Stimulated activated naive CD8-positive, alpha-beta T cell treated with anti-CD3 and anti-CD28 coated beads, Interleukin-15, Interleukin-2, amounts not matched to agents 100 U/mL and 50 U/mL, for 24 hours (primary cell): Measurements from ENCODE around the gene PRKCA.
"Not testable (repeated sequence)": the region's sequence is repeated elsewhere in the genome, so short reads cannot be mapped to it uniquely, and the experiment has no call there.

Experiments used
- ATAC-seq: fragments of 150-1000 bp; cut with Tn5 transposase; one replicate; pipeline ENCODE4 v1.10.0; 2021
- DNase-seq: peaks from one replicate; pipeline ENCODE4 v3.0.0; 2021

Gene PRKCA

DNA sequence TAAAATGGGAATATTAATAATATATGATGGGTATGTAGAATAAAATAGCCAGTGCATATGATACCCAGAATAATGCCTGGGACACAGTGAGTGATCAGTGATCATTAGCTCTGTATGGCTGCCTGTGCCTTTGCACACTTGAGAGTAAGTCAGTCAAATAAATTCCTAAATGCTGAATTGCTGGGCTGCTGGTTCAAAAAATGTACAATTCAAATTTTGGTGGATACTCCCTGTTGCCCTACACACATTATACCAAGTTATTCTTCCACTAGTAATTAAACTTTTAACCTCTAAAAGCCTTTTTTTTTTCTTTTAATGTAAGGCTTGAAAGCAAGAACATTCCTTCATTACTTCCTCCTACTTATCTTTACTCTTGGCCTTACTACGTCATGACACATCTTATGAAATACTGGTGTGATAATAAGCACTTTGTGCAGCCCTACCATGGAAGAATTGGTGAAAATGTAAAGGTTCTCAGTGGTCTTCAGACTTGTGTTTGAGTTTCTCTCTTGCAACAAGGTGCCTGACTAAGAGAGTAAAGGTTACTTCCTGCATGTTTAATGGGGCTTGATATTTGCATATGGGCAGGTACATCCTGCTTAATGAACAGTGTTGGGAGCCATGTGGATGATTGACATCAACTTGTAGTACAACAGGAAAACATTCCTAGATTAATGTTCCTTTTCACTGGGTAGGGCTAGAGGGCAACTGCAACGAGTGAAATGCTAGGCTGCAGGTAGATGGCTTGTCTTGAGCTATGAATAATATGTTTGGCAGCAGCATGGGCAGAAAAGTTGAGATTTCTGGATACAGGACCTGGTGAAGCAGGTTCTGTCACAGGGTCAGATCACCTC lies 84.3 kb downstream of the PRKCA start:
- no peak for DNase-seq
- ATAC-seq, result peak; percentile 60

DNA sequence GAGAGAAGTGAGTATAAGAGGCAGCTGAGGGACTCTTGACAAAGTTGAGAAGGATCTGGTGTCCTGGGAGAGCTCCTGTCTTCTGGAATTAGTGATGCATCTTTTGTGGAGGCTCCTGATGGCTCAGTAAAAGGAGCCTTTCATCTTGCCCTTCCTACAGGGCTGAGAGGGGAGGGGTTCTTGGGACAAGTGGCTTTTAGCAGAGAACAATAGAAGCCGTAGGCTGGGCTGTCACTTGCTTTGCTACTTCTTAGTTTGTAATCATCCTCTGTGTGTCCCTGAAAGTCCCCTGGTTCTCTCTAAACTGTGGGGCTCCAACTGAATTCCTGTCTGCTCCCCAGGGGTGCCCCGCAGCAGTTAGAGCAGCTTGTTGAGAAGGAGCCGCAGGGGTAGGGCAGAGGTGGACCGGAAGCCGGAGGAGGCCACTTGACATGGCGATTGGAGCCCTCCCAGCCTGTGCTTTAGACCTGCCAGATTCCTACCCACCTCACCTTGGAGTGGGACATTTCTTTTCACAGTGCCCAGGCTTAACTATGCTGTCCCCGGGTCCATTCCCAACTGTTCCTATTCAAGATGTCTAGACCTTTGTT lies 85.1 kb downstream of the PRKCA start:
- DNase-seq, result no peak
- no peak for ATAC-seq

DNA sequence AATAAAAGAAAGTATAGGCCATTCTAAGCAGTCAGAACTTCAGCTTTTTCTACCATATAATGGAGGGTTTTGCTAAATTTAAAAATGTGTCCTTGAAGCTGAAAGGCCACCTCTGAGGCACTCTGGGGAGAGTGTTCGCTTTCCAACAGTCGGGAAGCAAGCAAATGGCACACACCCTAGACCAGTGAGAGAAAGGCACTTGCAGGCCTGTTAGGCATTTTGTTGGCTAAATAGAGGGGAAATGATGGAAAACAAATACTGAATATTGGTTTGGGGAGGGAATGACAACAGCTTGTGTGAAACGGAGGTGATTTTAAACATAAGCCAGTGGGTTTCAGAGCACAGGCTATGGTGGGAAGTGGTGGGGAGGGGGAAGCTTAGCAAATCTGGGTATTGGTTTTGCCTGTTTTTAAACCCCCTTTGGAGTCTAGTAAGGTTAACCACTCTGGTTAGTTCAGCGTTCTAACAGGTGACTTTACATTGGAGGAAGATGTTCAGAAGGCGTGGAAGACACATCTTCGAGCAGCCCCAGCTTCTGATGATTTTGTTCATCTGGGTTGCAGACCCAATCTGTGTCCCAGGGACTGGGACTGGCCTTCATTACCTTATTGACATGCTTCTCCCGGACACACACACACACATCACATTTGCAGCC lies 90.5 kb downstream of the PRKCA start:
- no peak for DNase-seq
- ATAC-seq, result no peak

DNA sequence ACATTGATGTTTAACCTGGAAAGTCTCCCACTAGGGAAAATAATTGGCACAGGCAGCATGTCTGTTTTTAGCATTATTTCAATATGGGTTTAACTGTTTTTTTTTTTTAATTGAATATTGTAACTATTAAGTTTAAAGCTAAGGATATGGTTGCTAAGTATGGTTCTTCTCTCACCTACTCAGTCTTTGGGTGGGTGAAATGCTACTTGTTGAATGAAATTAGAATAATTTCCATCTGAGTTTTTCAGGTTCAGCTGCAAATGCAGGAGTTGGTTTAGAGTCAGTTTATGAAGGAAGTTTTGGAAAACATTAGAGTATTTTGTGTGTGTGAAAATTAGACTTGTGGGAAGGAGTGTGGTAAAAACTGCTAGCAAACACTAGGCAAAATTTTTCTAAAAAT lies 93.5 kb downstream of the PRKCA start:
- no peak for DNase-seq
- ATAC-seq, result no peak

DNA sequence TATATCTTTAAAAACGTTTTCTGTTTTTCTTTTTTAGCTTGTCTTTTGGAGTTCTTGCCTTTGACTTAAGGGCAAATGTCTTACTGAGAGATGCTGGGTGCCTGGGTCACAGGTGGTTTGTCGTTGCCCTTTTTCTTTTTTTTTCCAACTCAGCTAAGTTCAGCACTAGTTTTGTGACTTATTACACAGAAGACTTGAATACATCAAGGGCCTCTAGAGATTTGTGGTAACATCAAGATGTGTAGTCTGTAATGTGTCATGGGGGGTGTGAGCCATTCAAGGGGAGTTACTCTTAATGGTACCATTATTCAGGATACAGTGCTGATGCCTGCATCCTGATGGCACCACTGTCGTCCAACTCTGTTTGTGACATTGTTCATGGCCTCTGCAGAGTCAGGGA lies 95.1 kb downstream of the PRKCA start:
- ATAC-seq (peak; percentile 82), DNase-seq (no peak)

DNA sequence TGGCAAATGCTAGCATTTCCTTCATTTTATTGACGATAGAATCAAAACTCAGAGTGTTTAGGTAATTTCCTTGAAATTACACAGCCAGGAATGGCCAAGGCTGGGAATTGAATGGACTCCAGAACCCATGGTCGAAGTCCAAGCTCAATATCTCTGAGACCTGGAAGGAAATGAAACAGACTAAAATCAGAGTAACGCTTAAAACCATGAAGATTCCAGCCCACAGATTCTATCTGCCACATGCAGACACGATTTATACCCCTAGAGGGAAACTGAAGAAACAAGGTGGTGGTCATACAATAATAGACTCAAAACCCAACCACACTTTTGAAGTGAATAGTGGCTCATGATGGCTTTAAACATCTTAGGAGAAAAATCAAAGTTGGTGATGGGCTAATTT lies 95.6 kb downstream of the PRKCA start:
- no peak for ATAC-seq
- DNase-seq, result no peak

DNA sequence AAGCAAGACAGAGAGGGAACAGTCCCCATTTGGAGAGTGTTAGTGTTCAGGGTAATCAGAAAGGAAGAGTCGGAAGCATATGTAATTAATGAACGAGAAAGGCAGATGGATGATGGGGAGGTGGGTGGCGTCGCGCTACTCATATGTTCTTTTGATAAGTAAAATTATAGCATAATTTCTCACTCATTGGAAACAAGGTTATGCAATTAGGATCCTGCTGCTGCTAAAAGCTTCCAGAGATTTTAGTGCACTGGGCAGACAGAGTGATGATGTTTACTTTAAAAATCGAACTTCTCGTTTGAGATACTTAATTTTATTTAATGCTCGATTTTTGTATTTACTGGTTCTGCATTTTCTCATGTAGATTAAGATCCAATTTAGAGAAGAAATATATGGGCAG lies 96.2 kb downstream of the PRKCA start:
- DNase-seq (no peak), ATAC-seq (no peak)

DNA sequence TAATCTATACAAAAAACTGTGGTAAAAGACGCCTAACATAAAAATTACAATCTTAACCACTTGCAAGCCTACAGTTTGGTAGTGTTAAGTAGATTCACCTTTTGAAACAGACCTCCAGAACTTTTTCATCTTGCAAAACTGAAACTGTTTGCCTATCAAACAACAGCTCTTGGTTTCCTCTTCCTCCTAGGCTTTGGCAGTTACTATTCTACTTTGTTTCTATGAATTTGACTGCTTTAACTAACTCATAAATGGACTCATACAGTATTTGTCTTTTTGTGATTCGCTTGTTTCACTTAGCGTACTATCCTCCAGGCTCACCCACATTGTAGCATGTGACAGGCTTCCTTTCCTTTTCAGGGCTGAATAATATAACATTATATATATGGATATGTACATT lies 97.0 kb downstream of the PRKCA start:
- DNase-seq (no peak), ATAC-seq (peak; percentile 50)

DNA sequence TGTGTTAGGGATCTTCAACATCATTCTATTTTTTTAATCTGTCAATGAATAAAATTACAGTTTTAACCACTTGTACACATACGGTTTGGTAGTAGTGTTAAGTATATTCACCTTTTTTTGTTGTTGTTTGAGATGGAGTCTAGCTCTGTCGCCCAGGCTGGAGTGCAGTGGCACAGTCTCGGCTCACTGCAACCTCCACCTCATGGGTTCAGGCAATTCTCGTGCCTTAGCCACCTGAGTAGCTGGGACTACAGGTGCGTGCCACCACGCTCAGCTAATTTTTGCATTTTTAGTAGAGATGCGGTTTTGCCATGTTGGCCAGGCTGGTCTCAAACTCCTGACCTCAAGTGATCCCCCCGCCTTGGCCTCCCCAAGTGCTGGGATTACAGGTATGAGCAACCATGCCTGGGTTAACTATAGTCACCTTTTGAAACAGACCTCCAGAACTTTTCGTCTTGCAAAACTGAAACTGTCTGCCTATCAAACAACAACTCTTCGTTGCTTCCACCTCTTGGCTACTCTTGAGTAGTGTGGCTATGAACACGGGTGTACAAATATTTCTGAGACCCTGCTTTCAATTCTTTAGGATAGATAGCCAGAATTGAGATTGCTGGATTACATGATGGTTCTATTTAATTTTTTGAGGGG lies 97.8 kb downstream of the PRKCA start:
- not testable (repeated sequence) for DNase-seq, ATAC-seq

DNA sequence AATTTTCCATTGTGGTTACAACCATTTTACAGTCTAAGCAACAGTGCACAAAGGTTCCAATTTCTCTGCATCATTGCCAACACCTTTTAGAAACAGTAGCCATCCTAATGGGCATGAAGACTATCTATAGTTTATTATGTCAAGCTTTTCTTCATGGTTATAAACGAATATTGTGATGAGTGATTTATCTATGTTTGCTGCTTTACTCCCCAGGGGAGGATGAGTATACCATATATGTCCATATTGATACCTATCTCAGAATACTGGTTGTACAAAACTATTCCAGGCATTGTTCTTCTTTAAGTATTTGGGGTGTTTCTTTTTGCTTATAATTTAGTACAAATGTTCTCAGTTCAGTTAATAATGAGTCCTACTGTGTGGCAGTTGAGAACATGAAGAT lies 98.3 kb downstream of the PRKCA start:
- no peak for ATAC-seq

DNA sequence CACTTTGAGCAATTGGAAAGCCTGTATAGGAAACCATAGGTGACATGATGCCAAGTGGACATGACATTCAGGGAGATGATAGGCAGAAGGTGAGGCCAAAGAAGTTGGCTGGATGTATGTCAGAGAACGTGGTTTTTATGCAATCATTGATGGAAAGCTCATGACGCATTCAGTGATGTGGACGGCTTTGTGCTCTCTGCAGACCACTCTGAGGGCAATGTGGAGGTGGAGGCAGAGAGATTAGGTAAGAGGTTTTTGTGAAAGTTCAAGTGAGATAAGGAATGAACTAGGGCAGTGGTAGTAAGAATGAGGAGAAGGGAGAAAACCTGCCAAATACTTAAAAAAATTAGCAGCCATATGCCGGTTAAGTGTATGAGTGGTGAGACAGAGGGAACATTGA lies 99.0 kb downstream of the PRKCA start:
- peak; percentile 44 for ATAC-seq
- no peak for DNase-seq

More for the DNA sequence above, 98.3 kb downstream of the PRKCA start:
- DNase-seq, result no peak

DNA sequence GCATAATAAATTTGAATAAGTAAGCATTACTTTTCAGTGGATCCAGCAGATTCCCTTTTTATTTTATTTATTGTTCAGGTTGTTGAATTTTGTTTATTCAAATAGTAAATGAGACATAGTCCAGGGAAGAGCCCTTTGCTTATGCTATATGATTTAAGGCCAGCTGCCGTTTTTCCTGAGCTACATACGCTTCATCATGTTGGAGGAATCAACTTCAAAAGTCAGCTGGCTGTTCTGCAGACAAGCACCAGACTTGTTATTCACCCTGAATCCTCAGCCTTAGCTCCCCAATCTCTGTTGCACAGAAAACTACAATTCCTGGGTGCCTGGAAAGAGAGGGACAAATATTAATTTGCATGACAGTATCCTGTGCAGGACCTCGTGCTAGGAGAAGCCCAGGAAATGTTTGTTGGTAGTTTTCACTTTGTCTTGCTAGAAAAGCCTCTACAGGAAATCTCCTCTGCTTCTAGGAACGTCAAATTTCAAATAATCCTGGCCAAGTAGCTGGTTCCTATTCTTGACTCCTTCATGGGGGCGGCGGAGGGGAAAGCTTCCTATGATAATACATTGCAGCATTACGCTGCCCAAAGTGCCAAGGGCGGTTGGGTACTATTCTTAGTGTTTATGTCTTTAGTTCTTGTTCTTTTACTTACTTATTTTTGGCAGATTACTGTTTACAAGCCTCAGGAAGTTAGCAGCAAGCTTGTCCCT lies 101.6 kb downstream of the PRKCA start:
- DNase-seq, result no peak
- ATAC-seq, result no peak

DNA sequence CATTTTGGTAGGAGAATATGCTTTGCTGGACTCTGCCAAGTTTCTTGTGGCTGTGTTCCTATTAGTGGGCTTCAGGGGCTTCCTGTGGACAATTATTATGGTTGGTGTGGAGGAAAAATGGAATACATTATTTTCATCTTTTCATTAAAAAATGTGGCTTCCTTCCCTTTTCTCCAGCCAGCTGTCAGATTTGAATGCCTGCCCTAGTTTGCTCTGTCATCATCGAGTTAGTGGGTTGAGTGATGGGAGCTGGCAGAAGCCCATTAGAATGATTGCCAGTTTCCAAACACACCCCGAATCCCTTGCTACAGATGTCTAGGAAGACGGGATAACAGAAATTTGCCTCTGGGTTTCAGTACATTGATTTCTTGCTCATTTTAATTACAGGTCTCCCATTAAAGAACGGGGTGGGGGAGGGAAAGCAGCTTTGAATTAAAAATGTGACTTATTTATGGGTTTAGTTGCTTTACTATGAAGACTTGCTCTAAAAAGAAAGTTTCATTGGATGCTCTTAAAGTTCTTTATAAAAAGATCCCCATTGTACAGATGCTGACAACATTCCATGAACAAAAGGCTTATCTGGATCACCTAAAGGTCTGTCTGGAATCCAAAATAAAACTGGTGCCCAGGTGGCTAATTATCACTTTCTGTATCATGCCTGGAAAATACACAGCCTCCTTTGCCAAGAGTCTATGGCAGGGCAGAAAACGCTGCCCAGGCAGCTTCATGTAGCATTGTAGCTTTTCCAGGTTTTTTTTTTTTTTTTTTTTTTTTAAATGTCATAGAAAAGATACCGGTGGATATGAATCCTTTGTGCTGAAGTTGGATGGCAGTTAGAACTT lies 103.6 kb downstream of the PRKCA start:
- no peak for ATAC-seq
- DNase-seq, result no peak

DNA sequence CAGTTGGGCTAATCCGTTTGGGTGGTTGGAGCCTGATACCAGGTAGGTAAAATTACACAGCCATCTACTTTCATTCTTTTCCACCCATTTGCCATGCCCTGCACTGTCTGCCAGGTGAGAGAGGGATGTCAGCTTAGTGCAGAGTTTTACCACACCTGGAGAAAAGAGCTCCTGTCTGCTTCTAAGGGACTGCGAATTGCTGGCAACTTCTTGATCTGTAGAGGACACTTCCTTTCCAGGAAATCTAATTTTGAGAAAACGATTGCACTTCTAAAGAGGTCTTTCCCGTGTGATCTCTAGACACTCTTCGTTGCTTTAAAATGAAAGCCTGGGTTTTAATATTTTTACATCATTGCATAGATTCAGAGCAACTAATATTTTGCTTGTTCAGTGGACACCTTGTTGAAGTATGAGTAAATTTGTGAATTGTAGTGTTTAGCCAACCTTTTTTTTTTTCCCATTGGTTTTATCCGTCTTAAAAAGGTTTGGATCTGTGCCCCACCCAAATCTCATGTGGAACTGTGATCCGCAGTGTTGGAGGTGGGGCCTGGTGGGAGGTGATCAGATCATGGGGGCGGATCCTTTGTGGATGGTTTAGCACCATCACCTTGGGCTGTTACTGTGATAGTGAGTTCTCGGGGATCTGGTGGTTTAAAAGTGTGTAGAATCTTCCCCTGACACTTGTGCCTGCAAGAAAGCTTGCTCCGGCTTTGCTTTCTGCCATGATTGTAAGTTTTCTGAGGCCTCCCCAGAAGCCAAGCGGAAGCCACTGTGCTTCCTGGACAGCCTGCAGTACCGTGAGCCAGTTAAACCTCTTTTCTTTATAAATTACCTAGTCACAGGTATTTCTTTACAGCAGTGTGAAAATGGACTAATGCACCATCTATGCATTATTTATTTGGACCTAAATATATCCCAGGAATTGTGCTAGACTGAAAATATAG lies 104.6 kb downstream of the PRKCA start:
- DNase-seq (no peak), ATAC-seq (peak; percentile 52)

DNA sequence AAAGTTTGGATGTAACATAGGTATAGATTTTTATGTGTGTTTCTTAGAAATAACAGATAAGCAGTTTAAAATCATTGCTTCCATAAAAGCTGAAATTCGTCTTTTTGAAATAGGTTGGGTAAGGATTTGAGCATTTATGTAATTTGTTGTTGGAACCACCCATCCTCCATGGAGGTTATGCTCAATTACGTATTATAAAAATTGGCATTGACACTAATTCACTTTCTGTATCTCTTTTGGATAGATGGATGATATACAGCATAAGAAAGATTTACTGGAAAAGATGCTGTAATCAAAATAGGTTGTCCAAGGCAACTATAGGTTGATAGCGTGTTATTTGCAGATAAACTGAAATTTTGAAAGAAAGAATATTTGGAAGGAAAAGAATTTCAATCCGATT lies 105.5 kb downstream of the PRKCA start:
- DNase-seq (no peak), ATAC-seq (no peak)

DNA sequence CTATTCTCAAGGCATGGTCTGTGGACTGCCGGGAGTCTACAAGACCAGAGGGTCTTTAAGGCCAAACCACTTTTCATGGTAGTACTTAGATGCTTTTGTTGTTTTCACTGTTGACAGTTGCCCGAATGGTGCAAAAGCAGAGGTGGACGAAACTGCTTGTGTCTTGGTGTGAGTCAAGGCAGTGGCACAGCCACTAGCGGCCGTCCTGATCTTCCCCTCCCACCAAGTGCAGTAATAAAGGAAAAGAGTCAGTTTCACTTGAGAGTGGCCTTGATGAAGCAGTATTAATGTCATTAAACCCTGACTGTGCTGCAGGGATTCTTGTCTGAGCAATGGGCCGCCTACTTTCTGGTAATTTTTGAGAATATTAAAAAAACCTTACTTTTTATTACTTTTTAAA lies 109.1 kb downstream of the PRKCA start:
- peak; percentile 44 for ATAC-seq
- DNase-seq, result no peak

DNA sequence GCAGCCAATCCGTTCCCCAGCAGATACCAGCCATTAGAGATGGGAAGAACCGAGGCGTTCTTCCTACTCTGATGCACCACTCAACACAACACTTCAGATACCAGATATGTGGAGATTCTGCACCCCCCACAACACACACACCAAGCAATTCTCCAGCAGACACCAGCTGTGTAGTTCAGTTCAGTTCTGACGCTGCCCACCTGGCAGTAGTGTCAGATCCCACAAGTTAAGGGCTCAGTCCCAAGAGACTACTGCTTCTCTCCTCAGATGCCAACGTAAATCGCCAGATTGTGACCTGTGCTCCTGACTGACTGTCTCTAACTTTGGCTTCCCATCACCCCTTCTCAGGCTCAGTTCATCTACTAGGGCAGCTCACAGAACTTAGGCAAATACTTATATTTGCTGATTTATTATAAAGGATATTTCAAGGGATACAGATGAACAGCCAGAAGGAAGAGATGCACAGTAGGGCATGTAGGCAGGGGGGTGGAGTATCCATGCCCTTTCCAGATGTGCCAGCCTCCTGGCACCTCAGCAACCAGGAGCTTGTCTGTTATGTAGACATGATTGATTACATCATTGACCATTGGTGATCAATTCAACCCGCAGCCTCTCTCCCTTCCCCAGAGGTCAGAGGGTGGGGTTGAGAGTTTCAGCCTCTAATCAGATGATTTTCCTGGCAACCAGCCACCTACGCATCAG lies 110.6 kb downstream of the PRKCA start:
- DNase-seq (no peak), ATAC-seq (no peak)

DNA sequence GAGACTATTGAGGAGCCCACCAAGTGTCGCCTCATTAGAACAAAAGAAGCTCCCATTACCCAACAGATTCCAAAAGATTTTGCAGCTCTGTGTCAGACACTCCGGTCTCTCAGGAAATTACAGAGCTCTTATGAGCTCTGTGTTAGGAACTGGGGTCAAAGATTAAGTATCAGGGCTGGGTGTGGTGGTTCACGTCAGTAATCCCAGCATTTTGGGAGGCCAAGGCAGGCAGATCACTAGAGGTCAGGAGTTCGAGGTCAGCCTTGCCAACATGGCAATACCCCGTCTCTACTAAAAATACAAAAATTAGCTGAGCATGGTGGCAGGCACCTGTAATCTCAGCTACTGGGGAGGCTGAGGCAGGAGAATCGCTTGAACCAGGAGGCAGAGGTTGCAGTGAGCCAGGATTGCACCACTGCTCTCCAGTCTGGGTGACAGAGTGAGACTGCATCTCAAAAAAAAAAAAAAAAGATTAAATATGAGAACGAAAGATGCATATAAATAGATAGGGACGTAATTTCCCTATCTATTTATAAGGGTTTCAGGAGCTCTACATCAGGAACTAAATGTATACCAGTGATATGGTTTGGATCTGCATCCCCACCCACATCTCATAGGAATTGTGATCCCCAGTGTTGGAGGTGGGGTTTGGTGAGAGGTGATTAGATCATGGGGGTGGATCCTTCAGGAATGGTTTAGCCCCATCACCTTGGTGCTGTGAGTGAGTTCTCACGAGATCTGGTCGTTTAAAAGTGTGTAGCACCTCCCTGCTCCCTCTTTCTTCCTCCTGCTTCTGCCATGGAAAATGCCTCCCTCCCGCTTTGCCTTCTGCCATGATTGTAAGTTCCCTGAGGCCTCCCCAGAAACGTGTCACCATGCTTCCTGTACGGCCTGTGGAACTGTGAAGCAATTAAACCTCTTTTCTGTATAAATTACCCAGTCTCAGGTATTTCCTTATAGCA lies 111.4 kb downstream of the PRKCA start:
- ATAC-seq, result no peak
- no peak for DNase-seq
